Measurements from ENCODE around the gene CCDC183.

CCDC183 gene

DNA sequence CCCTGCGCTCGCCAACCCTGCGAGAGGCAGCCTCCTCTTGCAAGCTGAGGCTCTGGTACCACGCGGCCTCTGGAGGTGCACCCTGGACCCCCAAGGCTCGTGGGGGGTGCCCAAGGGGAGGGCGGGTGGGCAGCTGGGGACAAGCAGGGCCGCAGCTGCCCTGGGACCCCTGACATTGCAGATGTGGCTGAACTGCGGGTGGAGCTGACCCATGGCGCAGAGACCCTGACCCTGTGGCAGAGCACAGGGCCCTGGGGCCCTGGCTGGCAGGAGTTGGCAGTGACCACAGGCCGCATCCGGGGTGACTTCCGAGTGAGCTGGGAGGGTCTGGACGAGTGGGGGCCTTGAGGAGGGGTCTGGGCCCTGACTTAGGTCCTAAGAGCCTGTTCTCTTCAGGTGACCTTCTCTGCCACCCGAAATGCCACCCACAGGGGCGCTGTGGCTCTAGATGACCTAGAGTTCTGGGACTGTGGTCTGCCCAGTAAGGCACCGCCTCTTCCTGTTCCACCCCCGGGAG is 57.5 kb downstream of the CCDC183 start:
- Histone ChIP-seq H3K9me3 (no peaks in the 10 kb centered on the region), H3K4me3 (ENCODE audit: low read depth in 1 of 2, low read length in 1 of 2) (no peak overlapping the region), H3K27me3 (peaks cover 6% of the 10 kb centered on the region), H3K4me1 (ENCODE audit: control insufficient read depth in 1 of 2, insufficient read depth in 1 of 2, low read depth in 1 of 2, low read length in 1 of 2) (peaks cover 10 to 11% of the 10 kb centered on the region in 2 experiments), H3K36me3 (no peaks in the 10 kb centered on the region), H3K27ac (no peak overlapping the region)
- TF ChIP-seq, protein P1, sequence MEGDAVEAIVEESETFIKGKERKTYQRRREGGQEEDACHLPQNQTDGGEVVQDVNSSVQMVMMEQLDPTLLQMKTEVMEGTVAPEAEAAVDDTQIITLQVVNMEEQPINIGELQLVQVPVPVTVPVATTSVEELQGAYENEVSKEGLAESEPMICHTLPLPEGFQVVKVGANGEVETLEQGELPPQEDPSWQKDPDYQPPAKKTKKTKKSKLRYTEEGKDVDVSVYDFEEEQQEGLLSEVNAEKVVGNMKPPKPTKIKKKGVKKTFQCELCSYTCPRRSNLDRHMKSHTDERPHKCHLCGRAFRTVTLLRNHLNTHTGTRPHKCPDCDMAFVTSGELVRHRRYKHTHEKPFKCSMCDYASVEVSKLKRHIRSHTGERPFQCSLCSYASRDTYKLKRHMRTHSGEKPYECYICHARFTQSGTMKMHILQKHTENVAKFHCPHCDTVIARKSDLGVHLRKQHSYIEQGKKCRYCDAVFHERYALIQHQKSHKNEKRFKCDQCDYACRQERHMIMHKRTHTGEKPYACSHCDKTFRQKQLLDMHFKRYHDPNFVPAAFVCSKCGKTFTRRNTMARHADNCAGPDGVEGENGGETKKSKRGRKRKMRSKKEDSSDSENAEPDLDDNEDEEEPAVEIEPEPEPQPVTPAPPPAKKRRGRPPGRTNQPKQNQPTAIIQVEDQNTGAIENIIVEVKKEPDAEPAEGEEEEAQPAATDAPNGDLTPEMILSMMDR (IDR thresholded peaks at IDR 0.05): no peak

DNA sequence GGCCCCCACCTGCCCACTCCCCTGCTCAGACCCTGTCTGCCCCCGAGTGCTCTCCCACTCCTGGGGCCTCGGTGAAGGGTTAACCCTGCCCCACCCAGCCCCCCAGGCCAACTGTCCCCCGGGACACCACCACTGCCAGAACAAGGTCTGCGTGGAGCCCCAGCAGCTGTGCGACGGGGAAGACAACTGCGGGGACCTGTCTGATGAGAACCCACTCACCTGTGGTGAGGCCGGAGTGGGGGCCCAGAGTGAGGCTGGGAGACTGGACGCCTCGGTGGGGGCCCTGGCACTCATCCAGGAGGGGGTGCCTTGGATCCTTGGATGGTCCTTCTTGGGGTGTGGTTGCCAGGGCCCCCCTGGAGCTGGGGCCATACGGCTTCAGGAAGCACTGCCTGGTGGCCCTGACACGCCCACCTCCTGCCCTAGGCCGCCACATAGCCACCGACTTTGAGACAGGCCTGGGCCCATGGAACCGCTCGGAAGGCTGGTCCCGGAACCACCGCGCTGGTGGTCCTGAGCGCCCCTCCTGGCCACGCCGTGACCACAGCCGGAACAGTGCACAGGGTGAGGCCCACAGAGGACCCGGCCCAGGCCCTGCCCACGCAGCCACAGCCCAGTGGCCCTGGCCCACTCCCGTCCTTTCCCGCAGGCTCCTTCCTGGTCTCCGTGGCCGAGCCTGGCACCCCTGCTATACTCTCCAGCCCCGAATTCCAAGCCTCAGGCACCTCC is 58.1 kb downstream of the CCDC183 start:
- Histone ChIP-seq H3K4me3 (ENCODE audit: low read depth in 1 of 2, low read length in 1 of 2) (no peak overlapping the region), H3K36me3 (no peaks in the 10 kb centered on the region), H3K9me3 (no peaks in the 10 kb centered on the region), H3K4me1 (ENCODE audit: control insufficient read depth in 1 of 2, insufficient read depth in 1 of 2, low read depth in 1 of 2, low read length in 1 of 2) (peaks cover 7% of the 10 kb centered on the region in 2 experiments), H3K27me3 (no peaks in the 10 kb centered on the region), H3K27ac (no peak overlapping the region)
- TF ChIP-seq, protein P1 (IDR thresholded peaks at IDR 0.05): no peak

DNA sequence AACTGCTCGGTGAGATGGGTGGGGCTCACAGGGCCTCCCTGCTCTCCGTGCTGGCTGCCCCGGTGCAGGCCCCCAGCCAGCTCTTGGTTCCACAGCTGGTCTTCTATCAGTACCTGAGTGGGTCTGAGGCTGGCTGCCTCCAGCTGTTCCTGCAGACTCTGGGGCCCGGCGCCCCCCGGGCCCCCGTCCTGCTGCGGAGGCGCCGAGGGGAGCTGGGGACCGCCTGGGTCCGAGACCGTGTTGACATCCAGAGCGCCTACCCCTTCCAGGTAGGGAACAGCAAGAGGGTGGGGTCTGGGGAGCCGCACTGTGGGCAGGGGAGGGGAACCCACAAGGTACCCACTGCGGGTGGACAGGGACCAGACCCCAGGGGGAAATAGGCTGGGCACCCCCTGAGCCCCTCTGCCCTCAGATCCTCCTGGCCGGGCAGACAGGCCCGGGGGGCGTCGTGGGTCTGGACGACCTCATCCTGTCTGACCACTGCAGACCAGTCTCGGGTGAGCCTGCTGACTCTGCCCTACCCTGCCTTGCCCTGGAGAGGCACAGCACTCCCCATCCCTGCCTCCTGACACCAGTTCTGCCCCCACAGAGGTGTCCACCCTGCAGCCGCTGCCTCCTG is 58.8 kb downstream of the CCDC183 start:
- Histone ChIP-seq H3K4me1 (ENCODE audit: control insufficient read depth in 1 of 2, insufficient read depth in 1 of 2, low read depth in 1 of 2, low read length in 1 of 2) (peaks cover 2 to 3% of the 10 kb centered on the region in 2 experiments), H3K27me3 (no peaks in the 10 kb centered on the region), H3K36me3 (peaks cover 6% of the 10 kb centered on the region), H3K27ac (no peak overlapping the region), H3K9me3 (no peaks in the 10 kb centered on the region), H3K4me3 (ENCODE audit: low read depth in 1 of 2, low read length in 1 of 2) (no peak overlapping the region)
- TF ChIP-seq, protein P1 (IDR thresholded peaks at IDR 0.05): no peak

DNA sequence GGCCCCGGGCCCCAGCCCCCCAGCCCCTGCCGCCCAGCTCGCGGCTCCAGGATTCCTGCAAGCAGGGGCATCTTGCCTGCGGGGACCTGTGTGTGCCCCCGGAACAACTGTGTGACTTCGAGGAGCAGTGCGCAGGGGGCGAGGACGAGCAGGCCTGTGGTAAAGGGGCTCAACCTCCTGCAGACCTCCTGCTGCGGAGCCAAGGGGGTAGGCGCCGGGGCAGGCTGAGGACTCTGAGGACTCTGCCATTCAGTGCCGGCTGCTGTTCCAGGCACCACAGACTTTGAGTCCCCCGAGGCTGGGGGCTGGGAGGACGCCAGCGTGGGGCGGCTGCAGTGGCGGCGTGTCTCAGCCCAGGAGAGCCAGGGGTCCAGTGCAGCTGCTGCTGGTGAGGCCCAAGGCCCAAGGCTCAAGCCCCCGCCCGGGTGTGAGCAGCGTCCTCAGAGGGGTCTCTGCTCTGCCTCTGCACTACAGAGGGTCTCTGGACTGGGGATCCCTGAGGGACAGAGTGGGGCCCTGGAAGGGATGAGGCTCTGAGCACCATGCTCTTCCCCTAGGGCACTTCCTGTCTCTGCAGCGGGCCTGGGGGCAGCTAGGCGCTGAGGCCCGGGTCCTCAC is 59.4 kb downstream of the CCDC183 start:
- no peak overlapping the region for H3K4me3 ChIP-seq (ENCODE audit: low read depth in 1 of 2, low read length in 1 of 2)
- no peaks in the 10 kb centered on the region for H3K27me3 ChIP-seq
- H3K4me1 ChIP-seq (ENCODE audit: control insufficient read depth in 1 of 2, insufficient read depth in 1 of 2, low read depth in 1 of 2, low read length in 1 of 2): no peaks in the 10 kb centered on the region
- no peaks in the 10 kb centered on the region for H3K9me3 ChIP-seq
- peaks cover 10% of the 10 kb centered on the region for H3K36me3 ChIP-seq
- no peak overlapping the region for H3K27ac ChIP-seq
- TF ChIP-seq, protein P1 (IDR thresholded peaks at IDR 0.05): no peak

DNA sequence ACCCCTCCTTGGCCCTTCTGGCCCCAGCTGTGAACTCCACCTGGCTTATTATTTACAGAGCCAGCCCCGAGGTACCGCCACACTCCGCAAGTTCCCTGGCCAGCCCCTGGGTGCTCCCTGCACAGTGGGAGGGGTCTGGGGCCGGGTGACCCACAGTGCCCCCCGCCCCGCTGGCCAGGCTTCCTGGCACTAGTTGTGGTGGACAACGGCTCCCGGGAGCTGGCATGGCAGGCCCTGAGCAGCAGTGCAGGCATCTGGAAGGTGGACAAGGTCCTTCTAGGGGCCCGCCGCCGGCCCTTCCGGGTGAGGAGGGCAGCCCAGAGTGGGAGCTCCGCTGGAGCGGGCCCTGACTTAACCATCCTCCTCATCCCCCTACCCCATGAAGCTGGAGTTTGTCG is 59.9 kb downstream of the CCDC183 start:
- H3K4me3 ChIP-seq (ENCODE audit: low read depth in 1 of 2, low read length in 1 of 2): no peak overlapping the region
- no peaks in the 10 kb centered on the region for H3K4me1 ChIP-seq (ENCODE audit: control insufficient read depth in 1 of 2, insufficient read depth in 1 of 2, low read depth in 1 of 2, low read length in 1 of 2)
- H3K27me3 ChIP-seq: no peaks in the 10 kb centered on the region
- H3K27ac ChIP-seq: no peak overlapping the region
- TF ChIP-seq, protein P1 (IDR thresholded peaks at IDR 0.05): no peak
- no peaks in the 10 kb centered on the region for H3K9me3 ChIP-seq
- H3K36me3 ChIP-seq: peaks cover 15% of the 10 kb centered on the region
